Ascending aorta (tissue), 2 donors: ENCODE data around the gene ZSWIM7. TPM values are rescaled to one million over a fixed set of nuclear protein-coding genes. Genes with fewer than 3 reads are reported as not detected.

ENCODE experiments used
- DNase-seq, 2 donors: peaks; one replicate each; pipeline ENCODE4 v3.0.0-alpha.2; 2019; ENCODE audit warnings: low spot score in 2 of 2
- H3K27ac ChIP-seq, 2 donors: fragments of 200-600 bp; sonication (generic); one replicate each; pipeline ENCODE4 v1.5.1; 2016 to 2017; ENCODE audit warnings: mild to moderate bottlenecking in 1 of 2
- H3K27me3 ChIP-seq: fragments of 200-600 bp; sonication (generic); one replicate; pipeline ENCODE4 v1.5.1; 2017
- H3K36me3 ChIP-seq, 2 donors: fragments of 200-600 bp; sonication (generic); one replicate each; pipeline ENCODE4 v1.5.1; 2016
- H3K4me1 ChIP-seq, 2 donors: fragments of 200-600 bp; sonication (generic); one replicate each; pipeline ENCODE4 v1.5.1; 2016 to 2017; ENCODE audit warnings: mild to moderate bottlenecking in 1 of 2
- H3K4me3 ChIP-seq, 2 donors: fragments of 200-600 bp; sonication (generic); one replicate each; pipeline ENCODE4 v1.5.1; 2016 to 2017; ENCODE audit warnings: mild to moderate bottlenecking in 1 of 2
- H3K9me3 ChIP-seq, 2 donors: fragments of 200-600 bp; sonication (generic); one replicate each; pipeline ENCODE4 v1.5.1; 2016
- CTCF ChIP-seq, 3 experiments: fragments of 200-600 bp in 2 of 3; fragments of 450-650 bp in 1 of 3; sonication (generic) in 2 of 3; IDR thresholded peaks; one replicate each; pipeline ENCODE4 v1.5.1; 2016 to 2019; ENCODE audit warnings: antibody characterized with exemption in 3 of 3, mild to moderate bottlenecking in 1 of 3, moderate library complexity in 1 of 3
- intact Hi-C: fragments of 100-400 bp; cut with DNase I; formaldehyde crosslinking; loops from one replicate; pipeline ENCODE4 v1.15.1; 2023
- total RNA-seq: library from RNA; depleted of rRNA; stranded (reverse); fragments of >200 nt; gene quantifications from one replicate; pipeline ENCODE4 v1.1.0, GENCODE V29; 2016

The ZSWIM7 gene
- total RNA-seq, 1 donor from 2014 or later, result 0.75 TPM

- TF ChIP-seq CTCF (IDR thresholded peaks at IDR 0.05), result no peak
- H3K27me3 ChIP-seq, result no peaks in the 10 kb centered on the region
- intact Hi-C loops, result no loop called here
- no peaks in the 10 kb centered on the region for H3K4me1 ChIP-seq
- H3K9me3 ChIP-seq, result no peaks in the 10 kb centered on the region
- H3K4me3 ChIP-seq, result no peak overlapping the region
- no peak for DNase-seq
- H3K27ac ChIP-seq, result no peak overlapping the region
- no peaks in the 10 kb centered on the region for H3K36me3 ChIP-seq
These were observed 35.8 kb downstream of the ZSWIM7 start for GRCh38 chr17:15963670-15964110.

GRCh38 chr17:15958484-15958854 lies 41.0 kb downstream of the ZSWIM7 start:
- no peak overlapping the region for H3K27ac ChIP-seq
- TF ChIP-seq CTCF (IDR thresholded peaks at IDR 0.05), result no peak
- H3K9me3 ChIP-seq, result no peaks in the 10 kb centered on the region
- H3K27me3 ChIP-seq, result no peaks in the 10 kb centered on the region
- H3K36me3 ChIP-seq, result no peaks in the 10 kb centered on the region
- H3K4me1 ChIP-seq, result no peaks in the 10 kb centered on the region
- intact Hi-C loops, result no loop called here
- H3K4me3 ChIP-seq, result no peak overlapping the region
- DNase-seq, result no peak

GRCh38 chr17:15957608-15958307 lies 41.7 kb downstream of the ZSWIM7 start:
- intact Hi-C loops, result no loop called here
- H3K36me3 ChIP-seq, result no peaks in the 10 kb centered on the region
- no peak overlapping the region for H3K4me3 ChIP-seq
- TF ChIP-seq CTCF (IDR thresholded peaks at IDR 0.05), result no peak
- H3K27me3 ChIP-seq, result no peaks in the 10 kb centered on the region
- no peaks in the 10 kb centered on the region for H3K4me1 ChIP-seq
- no peak overlapping the region for H3K27ac ChIP-seq
- no peaks in the 10 kb centered on the region for H3K9me3 ChIP-seq
- no peak for DNase-seq

- Histone ChIP-seq H3K27me3 (no peaks in the 10 kb centered on the region), H3K27ac (no peak overlapping the region), H3K4me3 (no peak overlapping the region), H3K4me1 (no peaks in the 10 kb centered on the region), H3K36me3 (no peaks in the 10 kb centered on the region), H3K9me3 (no peaks in the 10 kb centered on the region)
- intact Hi-C loops, result no loop called here
- TF ChIP-seq CTCF (IDR thresholded peaks at IDR 0.05), result no peak
- DNase-seq, result no peak
These were observed 42.3 kb downstream of the ZSWIM7 start for GRCh38 chr17:15957206-15957605.

GRCh38 chr17:15955793-15956541 lies 43.5 kb downstream of the ZSWIM7 start:
- DNase-seq, result no peak
- no peaks in the 10 kb centered on the region for H3K27me3 ChIP-seq
- H3K27ac ChIP-seq, result no peak overlapping the region
- H3K4me3 ChIP-seq, result no peak overlapping the region
- no peak for TF ChIP-seq CTCF (IDR thresholded peaks at IDR 0.05)
- intact Hi-C loops, result no loop called here
- no peaks in the 10 kb centered on the region for H3K36me3 ChIP-seq
- H3K4me1 ChIP-seq, result no peaks in the 10 kb centered on the region
- no peaks in the 10 kb centered on the region for H3K9me3 ChIP-seq
